SU-DHL-6 (cell line): Measurements from ENCODE around the gene KRT77.

Experiments
- CTCF ChIP-seq: fragments of 200-600 bp; sonication (generic); IDR thresholded peaks from one replicate; pipeline ENCODE4 v1.5.1; 2017; ENCODE audit warnings: antibody characterized with exemption, mild to moderate bottlenecking, low read length, moderate library complexity; ENCODE audit not compliant: insufficient read depth, poor library complexity, severe bottlenecking
- EZH2phosphoT487 ChIP-seq: fragments of 200-600 bp; sonication (generic), shearing (Covaris generic); conservative IDR thresholded peaks from 2 replicates; pipeline ENCODE4 v1.6.1; 2018; ENCODE audit warnings: mild to moderate bottlenecking, antibody characterized with exemption, low read length, moderate library complexity, mixed read lengths

- TF ChIP-seq CTCF = no peak
- TF ChIP-seq EZH2phosphoT487 = no peak
Measured at GRCh38 chr12:52675301-52675701, 28.0 kb downstream of the KRT77 start.
